ENCODE measurements around the gene RNASEH2B.

RNASEH2B gene

GRCh38 chr13:50914176-50914700 is 4.6 kb downstream of the RNASEH2B start:
- no peak overlapping the region for H3K27ac ChIP-seq

GRCh38 chr13:50914848-50915247 is 5.3 kb downstream of the RNASEH2B start:
- H3K27ac ChIP-seq = no peak overlapping the region
- TF ChIP-seq ZFX (IDR thresholded peaks at IDR 0.05; ENCODE audit: borderline replicate concordance) (no peak), CTCF (IDR thresholded peaks at IDR 0.05) (no peak)

More at GRCh38 chr13:50914176-50914700, 4.6 kb downstream of the RNASEH2B start:
- TF ChIP-seq ZFX (IDR thresholded peaks at IDR 0.05; ENCODE audit: borderline replicate concordance) (no peak), CTCF (IDR thresholded peaks at IDR 0.05) (no peak)

GRCh38 chr13:50915565-50915964 is 6.0 kb downstream of the RNASEH2B start:
- no peak overlapping the region for H3K27ac ChIP-seq

GRCh38 chr13:50916701-50917184 is 7.2 kb downstream of the RNASEH2B start:
- H3K27ac ChIP-seq = no peak overlapping the region

More at GRCh38 chr13:50915565-50915964, 6.0 kb downstream of the RNASEH2B start:
- TF ChIP-seq CTCF (IDR thresholded peaks at IDR 0.05) (no peak), ZFX (IDR thresholded peaks at IDR 0.05; ENCODE audit: borderline replicate concordance) (no peak)

GRCh38 chr13:50917572-50917971 is 8.0 kb downstream of the RNASEH2B start:
- H3K27ac ChIP-seq = no peak overlapping the region
- TF ChIP-seq CTCF (IDR thresholded peaks at IDR 0.05) = no peak

More at GRCh38 chr13:50916701-50917184, 7.2 kb downstream of the RNASEH2B start:
- TF ChIP-seq ZFX (IDR thresholded peaks at IDR 0.05; ENCODE audit: borderline replicate concordance) (no peak), CTCF (IDR thresholded peaks at IDR 0.05) (no peak)

- no peak for TF ChIP-seq CTCF (IDR thresholded peaks at IDR 0.05)
- TF ChIP-seq ZFX (IDR thresholded peaks at IDR 0.05; ENCODE audit: borderline replicate concordance) = no peak
- H3K27ac ChIP-seq = no peak overlapping the region
Measured at GRCh38 chr13:50918567-50918966, 9.0 kb downstream of the RNASEH2B start.

GRCh38 chr13:50919277-50919676 is 9.7 kb downstream of the RNASEH2B start:
- TF ChIP-seq ZFX (IDR thresholded peaks at IDR 0.05; ENCODE audit: borderline replicate concordance) (no peak), CTCF (IDR thresholded peaks at IDR 0.05) (no peak)
- H3K27ac ChIP-seq = no peak overlapping the region
